Common myeloid progenitor, CD34-positive (primary cell): ENCODE measurements around the gene ALK.

Source experiments
- CTCF ChIA-PET: fragments of 350-600 bp; sonication (Branson Sonifier 250); formaldehyde crosslinking; loops from one replicate; lab custom pipeline; 2021; ENCODE audit warnings: antibody characterized with exemption; lab: Charles Lee
- POLR2A ChIA-PET: fragments of 350-600 bp; sonication (Branson Sonifier 250); formaldehyde crosslinking; loops from one replicate; lab custom pipeline; 2021; ENCODE audit warnings: antibody characterized with exemption; lab: Charles Lee
- DNase-seq, 3 donors: peaks; one replicate each; pipeline versions ENCODE4 v3.0.0 to v3.0.0-alpha.2; 2013
- H3K27ac ChIP-seq, 2 experiments: 1 replicate in 1 of 2; 2 replicates in 1 of 2; pipeline ENCODE4 v1.7.0; 2013; ENCODE audit warnings: inconsistent platforms in 2 of 2, low read length in 2 of 2, mild to moderate bottlenecking in 2 of 2, low read depth in 1 of 2, moderate library complexity in 1 of 2; ENCODE audit not compliant: severe bottlenecking in 2 of 2, insufficient read depth in 1 of 2, poor library complexity in 1 of 2
- H3K27me3 ChIP-seq, 5 experiments: replicated peaks in 2 of 5; 1 replicate in 3 of 5; 2 replicates in 2 of 5; pipeline versions ENCODE4 v1.6.1 to v1.7.0; 2013; ENCODE audit warnings: low read length in 4 of 5, mild to moderate bottlenecking in 2 of 5, moderate library complexity in 2 of 5, inconsistent platforms in 1 of 5; ENCODE audit not compliant: insufficient read depth in 5 of 5, control insufficient read depth in 4 of 5
- H3K36me3 ChIP-seq, 4 experiments: 1 replicate in 2 of 4; 2 replicates in 2 of 4; pipeline versions ENCODE4 v1.6.1 to v1.7.0; 2013; ENCODE audit warnings: low read length in 3 of 4, control low read depth in 1 of 4, mild to moderate bottlenecking in 1 of 4; ENCODE audit not compliant: control insufficient read depth in 4 of 4, insufficient read depth in 4 of 4
- H3K4me1 ChIP-seq, 4 experiments: 1 replicate in 3 of 4; 2 replicates in 1 of 4; pipeline versions ENCODE4 v1.6.1 to v1.7.1; 2013; ENCODE audit warnings: low read length in 3 of 4, mild to moderate bottlenecking in 3 of 4, control low read depth in 1 of 4, inconsistent platforms in 1 of 4, moderate library complexity in 1 of 4; ENCODE audit not compliant: control insufficient read depth in 4 of 4, insufficient read depth in 4 of 4; ENCODE audit errors: control extremely low read depth in 1 of 4
- H3K4me3 ChIP-seq, 7 experiments: 1 replicate in 4 of 7; 2 replicates in 3 of 7; pipeline versions ENCODE4 v1.5.1 to v1.7.0; 2013; ENCODE audit warnings: mild to moderate bottlenecking in 7 of 7, low read length in 6 of 7, moderate library complexity in 6 of 7, inconsistent platforms in 2 of 7, low read depth in 2 of 7, control low read depth in 1 of 7; ENCODE audit not compliant: insufficient read depth in 4 of 7, control insufficient read depth in 1 of 7; ENCODE audit errors: extremely low read depth in 1 of 7
- H3K9me3 ChIP-seq, 5 experiments: 1 replicate in 4 of 5; 2 replicates in 1 of 5; pipeline versions ENCODE4 v1.6.1 to v1.7.1; 2013; ENCODE audit warnings: low read length in 4 of 5, mild to moderate bottlenecking in 2 of 5, inconsistent platforms in 1 of 5, low read depth in 1 of 5, moderate library complexity in 1 of 5; ENCODE audit not compliant: control insufficient read depth in 4 of 5, insufficient read depth in 2 of 5; ENCODE audit errors: control extremely low read depth in 1 of 5
- WGBS: methylation state at CpG from one replicate; pipeline ENCODE4 v1.1.5; 2013; ENCODE audit not compliant: insufficient coverage; 5-methylcytosine and 5-hydroxymethylcytosine counted together

ALK gene

DNA sequence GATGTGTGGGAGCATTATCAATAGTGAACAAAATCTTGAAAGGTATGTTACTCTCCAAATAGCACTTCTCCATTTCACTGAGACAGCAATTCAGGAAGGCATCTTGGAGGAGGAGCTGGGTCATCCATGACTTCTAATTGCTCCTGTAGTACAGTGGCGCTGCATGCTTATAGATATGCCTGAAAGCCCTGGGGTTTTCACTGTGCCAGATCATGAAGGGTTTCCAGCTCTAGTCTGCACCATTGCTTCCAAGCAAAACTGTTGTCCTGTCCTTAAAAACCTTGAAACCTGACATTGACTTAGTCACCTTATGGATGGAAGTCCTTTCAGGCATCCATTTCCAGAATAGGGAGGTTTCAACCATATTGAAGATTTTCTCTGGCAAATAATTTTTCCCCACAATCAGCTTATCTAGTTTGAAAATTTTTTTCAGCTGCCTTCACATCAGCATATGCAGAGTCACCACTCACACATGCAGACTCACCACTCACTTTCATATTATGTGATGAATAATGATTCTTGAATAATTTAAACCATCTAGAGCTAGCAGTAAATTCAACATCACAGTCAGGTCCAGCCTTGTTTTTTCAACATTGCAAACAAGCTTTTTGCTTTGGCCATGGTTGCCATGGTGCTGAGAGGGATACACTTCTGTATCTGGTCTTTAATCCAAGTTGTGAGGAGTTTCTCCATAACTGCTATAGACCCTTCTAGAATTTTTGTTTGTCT, 509.0 kb downstream of the ALK start:
- WGBS: 100% methylated on average over 1 of the region's 1 CpG
- Histone ChIP-seq H3K4me1 (no peaks in the 10 kb centered on the region), H3K27ac (no peak overlapping the region), H3K4me3 (no peak overlapping the region), H3K36me3 (no peaks in the 10 kb centered on the region), H3K27me3 (no peaks in the 10 kb centered on the region), H3K9me3 (no peaks in the 10 kb centered on the region)
- no peak for DNase-seq
- CTCF ChIA-PET: interaction anchor here (1.5 kb wide), 1 partner anchor 9 kb away, joined by 3 read pairs; no protein-coding TSS in a partner anchor
- POLR2A ChIA-PET: no interaction called here

DNA sequence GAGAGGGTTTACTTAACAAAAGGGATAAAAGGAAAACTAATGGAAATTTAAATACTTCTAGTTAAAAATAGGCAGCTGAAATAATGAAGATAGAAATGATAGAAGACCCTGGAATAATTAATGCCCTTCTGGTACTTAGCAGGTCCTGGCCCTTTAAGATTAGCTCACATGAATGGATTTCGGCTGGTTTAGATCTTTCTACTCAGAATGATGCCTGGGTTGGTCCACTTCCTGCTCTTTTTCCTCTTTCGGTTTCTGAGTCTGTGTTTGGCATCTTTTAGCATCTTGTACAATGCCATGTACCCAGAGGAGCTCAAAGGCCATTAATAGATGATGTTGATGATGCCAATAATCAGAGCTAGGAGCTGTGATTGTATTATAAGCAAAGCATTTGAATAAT, 515.7 kb downstream of the ALK start:
- no peaks in the 10 kb centered on the region for H3K4me1 ChIP-seq
- no peaks in the 10 kb centered on the region for H3K9me3 ChIP-seq
- H3K4me3 ChIP-seq: no peak overlapping the region
- DNase-seq: peak in 1 of 3 donors; percentile 13
- H3K36me3 ChIP-seq: no peaks in the 10 kb centered on the region
- CTCF ChIA-PET: interaction anchor here (0.9 kb wide), 1 partner anchor 203 kb away, joined by 3 read pairs; no protein-coding TSS in a partner anchor
- POLR2A ChIA-PET: no interaction called here
- H3K27me3 ChIP-seq: no peaks in the 10 kb centered on the region
- 14% methylated on average over 1 of the region's 2 CpGs for WGBS
- no peak overlapping the region for H3K27ac ChIP-seq

DNA sequence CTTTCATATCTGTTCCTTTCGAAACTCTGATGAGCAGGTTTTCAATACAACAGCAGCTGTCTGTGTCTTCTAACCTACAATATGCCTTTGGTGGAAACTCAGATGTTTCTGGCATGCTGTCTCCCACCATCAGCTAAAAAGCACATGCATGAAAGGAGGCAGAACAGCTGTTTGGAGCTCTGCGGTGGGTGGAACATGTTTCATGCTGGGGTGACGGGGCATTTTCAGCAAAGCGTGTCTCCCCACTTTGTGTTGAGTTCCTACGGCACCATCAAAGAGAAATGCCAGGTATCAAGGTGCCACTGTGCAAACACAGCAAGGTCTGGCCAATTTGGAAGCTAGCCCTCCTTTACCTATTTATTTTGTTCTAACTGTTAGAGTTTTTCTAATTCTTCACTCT, 516.1 kb downstream of the ALK start:
- Histone ChIP-seq H3K27ac (no peak overlapping the region), H3K36me3 (no peaks in the 10 kb centered on the region), H3K4me1 (no peaks in the 10 kb centered on the region), H3K4me3 (no peak overlapping the region), H3K27me3 (no peaks in the 10 kb centered on the region), H3K9me3 (no peaks in the 10 kb centered on the region)
- ChIA-PET POLR2A (no interaction called here), CTCF (no interaction called here)
- no peak for DNase-seq
- 98% methylated on average over 5 of the region's 5 CpGs for WGBS

DNA sequence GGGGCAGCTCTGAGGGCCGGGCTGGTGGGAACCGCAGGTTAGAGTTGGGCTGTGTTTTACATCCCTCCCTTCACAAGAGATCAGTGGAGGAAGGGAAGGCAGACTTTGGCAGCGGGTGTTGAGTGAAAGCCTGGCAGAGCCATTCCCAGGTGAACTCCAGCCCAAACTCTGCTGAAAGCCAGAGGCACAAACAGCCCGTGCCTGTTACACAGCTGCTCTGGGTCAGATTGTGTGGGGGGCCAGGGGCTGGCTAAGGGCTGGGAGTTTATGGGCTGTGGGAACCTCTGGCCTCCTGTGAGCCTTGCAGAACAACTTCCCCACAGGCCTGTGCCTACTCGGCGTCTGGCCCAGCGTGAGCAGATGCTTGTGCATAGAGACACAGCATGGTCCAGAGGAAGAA, 519.4 kb downstream of the ALK start:
- 90% methylated on average over 7 of the region's 7 CpGs for WGBS
- ChIA-PET CTCF (interaction anchor here (1.8 kb wide), 1 partner anchor 93 kb away, joined by 4 read pairs; no protein-coding TSS in a partner anchor), POLR2A (no interaction called here)
- DNase-seq: no peak
- Histone ChIP-seq H3K27me3 (no peaks in the 10 kb centered on the region), H3K4me1 (no peaks in the 10 kb centered on the region), H3K27ac (no peak overlapping the region), H3K4me3 (no peak overlapping the region), H3K36me3 (no peaks in the 10 kb centered on the region), H3K9me3 (no peaks in the 10 kb centered on the region)

DNA sequence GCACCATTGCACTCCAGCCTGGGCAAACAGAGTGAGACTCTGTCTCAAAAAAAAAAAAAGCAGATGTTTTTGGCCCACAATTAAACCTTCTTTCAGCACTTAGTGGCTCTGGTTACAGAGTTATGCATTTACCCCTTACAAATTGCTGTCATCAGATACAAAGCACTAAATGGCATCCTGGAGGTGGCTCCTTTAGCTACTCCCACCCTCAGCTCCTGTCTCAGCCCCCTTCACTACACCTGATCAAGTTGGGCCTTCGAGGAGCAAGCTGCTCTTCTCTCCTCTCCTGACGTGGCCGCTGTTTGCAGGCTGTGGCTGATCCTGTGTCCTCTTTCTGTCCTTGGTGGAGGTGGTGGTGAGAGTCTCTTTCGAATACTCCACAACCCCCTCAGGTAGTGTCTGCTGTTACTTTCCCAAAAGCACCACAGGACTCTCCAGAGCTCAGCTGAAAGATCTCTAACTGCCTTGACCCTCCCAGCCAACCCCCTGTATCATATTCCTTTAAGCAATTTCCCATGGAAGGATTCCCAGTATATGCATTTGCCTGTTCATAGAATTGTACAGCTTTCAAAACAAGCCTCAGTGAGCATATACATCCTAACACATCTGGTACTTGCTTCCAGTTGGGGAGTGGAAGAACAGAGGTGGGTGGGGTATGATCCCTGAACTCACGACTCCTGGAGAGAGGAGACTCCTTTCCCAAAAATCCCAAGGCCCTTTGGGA, 520.3 kb downstream of the ALK start:
- Histone ChIP-seq H3K36me3 (no peaks in the 10 kb centered on the region), H3K27ac (no peak overlapping the region), H3K27me3 (no peaks in the 10 kb centered on the region), H3K9me3 (no peaks in the 10 kb centered on the region), H3K4me3 (no peak overlapping the region), H3K4me1 (no peaks in the 10 kb centered on the region)
- no CpG with 5 or more reads among the region's 5 CpGs for WGBS
- no peak for DNase-seq
- CTCF ChIA-PET: interaction anchor here (0.6 to 1.8 kb wide), 2 partner anchors 92 to 200 kb away, joined by 3 to 4 read pairs; no protein-coding TSS in a partner anchor
- POLR2A ChIA-PET: no interaction called here

DNA sequence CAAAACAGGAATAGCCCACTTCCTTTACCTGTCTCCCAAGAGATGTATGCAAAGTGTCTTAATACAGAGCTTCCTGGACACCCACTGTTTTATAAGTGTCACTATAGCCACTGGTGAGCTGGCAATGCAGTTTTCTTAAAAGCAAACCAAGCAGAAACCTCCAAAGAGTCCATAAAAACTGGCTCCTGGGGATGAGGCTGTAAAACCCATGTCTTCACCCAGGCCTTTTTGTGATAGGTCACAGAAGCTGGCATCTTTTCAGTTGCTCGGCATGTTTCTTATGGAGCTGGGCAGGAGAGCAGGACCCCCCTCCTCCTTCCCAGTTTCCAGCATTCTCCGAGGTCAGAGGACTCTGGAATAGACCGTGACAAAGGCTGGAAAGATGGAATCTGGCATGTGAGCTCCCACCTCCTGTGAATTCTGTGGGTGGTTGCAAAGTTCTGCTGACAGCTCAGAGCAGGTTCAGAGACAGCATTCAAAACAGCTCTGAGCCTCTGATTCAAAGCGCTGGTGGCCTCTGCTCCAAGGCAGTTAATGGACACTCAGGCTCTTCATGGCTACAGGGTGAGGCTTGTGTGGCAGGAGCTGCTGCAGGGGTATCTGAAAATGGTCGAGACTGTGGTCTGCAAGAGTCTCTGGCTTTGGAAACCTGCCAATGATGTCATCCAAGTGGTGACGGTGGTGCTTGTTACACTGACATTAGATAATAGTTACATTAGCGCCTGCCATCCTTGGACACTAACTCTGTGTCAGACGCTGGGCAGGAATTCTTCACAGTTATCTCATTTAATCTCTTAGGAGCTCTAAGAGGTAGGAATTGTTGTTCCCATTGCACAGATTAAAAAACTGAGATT, 522.8 kb downstream of the ALK start:
- H3K4me1 ChIP-seq: no peaks in the 10 kb centered on the region
- H3K4me3 ChIP-seq: no peak overlapping the region
- ChIA-PET CTCF (no interaction called here), POLR2A (no interaction called here)
- 80% methylated on average over 4 of the region's 8 CpGs for WGBS
- H3K27ac ChIP-seq: no peak overlapping the region
- no peaks in the 10 kb centered on the region for H3K36me3 ChIP-seq
- H3K27me3 ChIP-seq: no peaks in the 10 kb centered on the region
- H3K9me3 ChIP-seq: no peaks in the 10 kb centered on the region
- peak in 2 of 3 donors; percentile 28 to 48 for DNase-seq
